Right lung (tissue), 5 donors: ENCODE results near the gene CHRM4. TPM values are rescaled to one million over a fixed set of nuclear protein-coding genes. Genes with fewer than 3 reads are reported as not detected.

Experiments
- polyA plus RNA-seq, 5 donors: library from polyadenylated mRNA; unstranded; fragments of 120-200 nt; gene quantifications; one replicate each; pipeline versions ENCODE4 v1.2.1 to v1.2.3, GENCODE V29; 2013; ENCODE audit warnings: inconsistent platforms in 1 of 5, low replicate concordance in 1 of 5; ENCODE audit not compliant: insufficient read length in 5 of 5, insufficient read depth in 1 of 5

Gene CHRM4
- polyA plus RNA-seq, 5 donors, result 0.13 to 0.14 TPM; not detected in 3

Other genes with a start within 250 kb of the CHRM4 start
- 10 to 100 TPM; 14.1 to 32.1 (median 21.2) TPM for gene CREB3L1, start 114.1 kb downstream of the CHRM4 start, polyA plus RNA-seq
- gene DGKZ, start 44.3 kb downstream of the CHRM4 start, polyA plus RNA-seq, result 10 to 100 TPM; 26.6 to 53.1 (median 32.4) TPM
- gene MDK, start 10.1 kb downstream of the CHRM4 start, polyA plus RNA-seq, result 1,000 to 10,000 TPM in 1 of 5 donors, 100 to 1,000 TPM in 4; 772 to 1,227 (median 952) TPM
- 10 to 100 TPM; 18.6 to 24.3 (median 20.7) TPM for gene AMBRA1, start 202.2 kb upstream of the CHRM4 start, polyA plus RNA-seq
- gene HARBI1, start 225.5 kb upstream of the CHRM4 start, polyA plus RNA-seq, result 1 to 10 TPM; 2.5 to 3.7 (median 3.1) TPM
- gene ATG13, start 225.8 kb upstream of the CHRM4 start, polyA plus RNA-seq, result 10 to 100 TPM; 47.6 to 56.6 (median 49.5) TPM